Coronary artery (tissue), 2 donors: ENCODE measurements around the gene ABCC4.

Experiments
- DNase-seq: peaks from one replicate; pipeline ENCODE4 v3.0.0-alpha.2; 2017; ENCODE audit warnings: low spot score
- H3K27ac ChIP-seq, 2 donors: fragments of 200-600 bp; sonication (generic); one replicate each; pipeline ENCODE4 v1.5.1; 2016 to 2019
- H3K4me3 ChIP-seq: fragments of 200-600 bp; sonication (generic); 2 replicates; pipeline ENCODE4 v1.5.1; 2016; ENCODE audit warnings: mild to moderate bottlenecking, moderate library complexity
- TF ChIP-seq, protein P1 (sequence below): fragments of 200-600 bp; sonication (generic); IDR thresholded peaks from one replicate; pipeline ENCODE4 v1.5.1; 2019; ENCODE audit warnings: antibody characterized with exemption

ABCC4 gene

DNA sequence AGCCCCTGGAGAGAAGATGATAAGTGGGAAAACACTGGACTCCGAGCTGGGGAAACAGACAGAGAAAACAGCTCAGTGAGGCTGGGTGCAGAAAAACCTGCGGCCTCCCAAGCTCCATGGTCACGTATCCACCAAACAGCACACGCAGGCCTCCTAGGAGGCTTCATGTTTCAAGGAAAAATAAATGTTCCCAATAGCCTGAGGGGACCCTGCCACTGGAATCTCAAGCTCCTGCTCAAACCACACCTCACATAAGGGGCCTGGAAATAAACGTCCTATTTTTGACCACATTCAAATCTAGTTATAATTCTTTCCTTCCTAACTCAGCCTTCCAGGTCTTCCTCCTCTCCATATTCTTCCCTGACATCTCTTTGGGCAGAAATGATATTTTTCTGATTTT, 225.7 kb downstream of the ABCC4 start:
- DNase-seq, result no peak
- H3K27ac ChIP-seq, result no peak overlapping the region
- no peak overlapping the region for H3K4me3 ChIP-seq
- TF ChIP-seq, protein P1, sequence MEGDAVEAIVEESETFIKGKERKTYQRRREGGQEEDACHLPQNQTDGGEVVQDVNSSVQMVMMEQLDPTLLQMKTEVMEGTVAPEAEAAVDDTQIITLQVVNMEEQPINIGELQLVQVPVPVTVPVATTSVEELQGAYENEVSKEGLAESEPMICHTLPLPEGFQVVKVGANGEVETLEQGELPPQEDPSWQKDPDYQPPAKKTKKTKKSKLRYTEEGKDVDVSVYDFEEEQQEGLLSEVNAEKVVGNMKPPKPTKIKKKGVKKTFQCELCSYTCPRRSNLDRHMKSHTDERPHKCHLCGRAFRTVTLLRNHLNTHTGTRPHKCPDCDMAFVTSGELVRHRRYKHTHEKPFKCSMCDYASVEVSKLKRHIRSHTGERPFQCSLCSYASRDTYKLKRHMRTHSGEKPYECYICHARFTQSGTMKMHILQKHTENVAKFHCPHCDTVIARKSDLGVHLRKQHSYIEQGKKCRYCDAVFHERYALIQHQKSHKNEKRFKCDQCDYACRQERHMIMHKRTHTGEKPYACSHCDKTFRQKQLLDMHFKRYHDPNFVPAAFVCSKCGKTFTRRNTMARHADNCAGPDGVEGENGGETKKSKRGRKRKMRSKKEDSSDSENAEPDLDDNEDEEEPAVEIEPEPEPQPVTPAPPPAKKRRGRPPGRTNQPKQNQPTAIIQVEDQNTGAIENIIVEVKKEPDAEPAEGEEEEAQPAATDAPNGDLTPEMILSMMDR, result no peak

DNA sequence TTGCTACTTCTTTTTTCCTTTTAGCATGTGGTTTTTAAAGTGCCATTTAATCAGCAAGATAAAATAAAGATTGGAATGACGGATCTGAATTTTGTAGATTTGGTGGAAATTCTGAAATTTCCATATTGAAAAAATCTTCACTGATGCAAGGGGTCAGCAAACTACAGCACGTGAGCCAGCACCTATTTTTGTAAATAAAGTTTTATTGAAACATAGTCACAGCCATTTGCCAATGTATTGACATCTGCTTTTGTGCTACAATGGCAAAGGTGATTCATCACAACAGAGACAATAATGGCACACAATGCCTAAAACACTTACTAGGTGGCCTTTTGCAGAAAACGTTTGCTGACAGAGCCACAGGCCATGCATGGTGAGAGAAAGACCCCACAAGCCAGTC, 226.4 kb downstream of the ABCC4 start:
- Histone ChIP-seq H3K4me3 (no peak overlapping the region), H3K27ac (no peak overlapping the region)
- TF ChIP-seq, protein P1, result no peak
- DNase-seq, result no peak

DNA sequence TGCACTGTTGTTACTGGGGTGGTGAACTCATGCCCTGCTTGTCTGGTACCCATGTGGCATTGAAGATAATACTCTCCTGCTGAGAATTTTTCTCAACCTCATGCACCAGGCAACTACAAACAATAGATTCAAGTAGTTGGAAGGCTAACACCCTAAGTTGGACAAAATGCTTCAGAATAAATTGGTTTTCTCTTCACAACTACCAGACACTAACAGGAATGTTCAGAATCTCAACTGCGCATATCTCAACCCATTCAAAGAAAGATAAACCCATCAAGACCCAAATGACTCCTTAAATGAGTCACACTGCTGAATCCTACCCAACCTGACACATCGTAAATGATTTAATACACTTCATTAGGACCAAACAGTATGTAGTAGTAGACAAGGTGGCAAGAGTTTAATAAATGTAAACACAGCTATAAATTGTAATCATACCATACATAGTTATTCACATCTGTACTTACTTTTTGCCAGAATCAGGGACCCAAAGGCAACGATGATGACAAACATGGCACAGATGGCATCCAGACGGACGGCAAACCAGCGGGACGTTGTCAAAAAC, 227.4 kb downstream of the ABCC4 start:
- H3K4me3 ChIP-seq, result no peak overlapping the region
- DNase-seq, result no peak
- TF ChIP-seq, protein P1, result no peak
- H3K27ac ChIP-seq, result no peak overlapping the region

DNA sequence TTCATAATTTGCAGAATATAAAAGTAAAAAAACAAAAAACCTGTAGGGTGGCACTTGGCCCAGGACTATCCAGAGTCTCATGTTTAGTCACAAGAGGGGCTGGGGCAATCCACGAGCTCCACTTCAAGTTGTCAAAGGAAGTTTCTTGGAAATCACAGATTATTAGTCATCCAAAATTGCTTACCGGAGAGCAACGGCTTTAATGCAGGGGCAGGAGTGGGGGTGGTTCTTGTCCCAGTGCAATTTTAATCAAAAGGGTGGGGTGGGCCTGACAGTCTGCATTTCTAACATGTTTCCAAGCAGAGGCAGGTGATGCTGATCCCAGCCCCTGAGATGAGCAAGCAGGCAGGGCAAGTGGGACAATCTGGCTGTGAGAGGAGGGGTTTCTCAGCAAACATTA, 233.9 kb downstream of the ABCC4 start:
- Histone ChIP-seq H3K4me3 (no peak overlapping the region), H3K27ac (no peak overlapping the region)
- TF ChIP-seq, protein P1, result no peak
- DNase-seq, result no peak

DNA sequence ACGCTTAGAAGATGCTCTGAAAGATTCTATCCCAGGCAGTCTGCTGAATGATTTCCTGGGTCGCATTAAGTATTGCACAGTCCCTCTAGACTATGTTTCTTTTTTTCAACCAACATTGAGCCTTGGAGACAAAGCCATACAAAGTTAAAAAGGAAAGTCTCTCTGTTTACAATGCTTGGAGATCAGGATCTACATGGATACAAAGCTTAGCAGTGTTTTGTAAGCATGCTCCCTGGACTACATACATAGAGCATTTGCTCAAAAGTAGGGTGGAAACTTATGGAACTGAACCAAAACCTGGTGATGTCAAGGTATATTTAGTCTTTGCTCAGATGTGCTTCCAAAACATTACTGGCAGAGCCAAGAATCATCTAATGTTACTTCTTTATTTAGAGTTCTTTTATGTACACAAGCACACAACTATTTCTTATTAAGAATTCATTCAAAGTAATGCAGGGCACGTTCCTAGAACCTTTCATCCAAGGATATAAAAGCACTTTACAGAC, 241.2 kb downstream of the ABCC4 start:
- H3K27ac ChIP-seq, result no peak overlapping the region
- TF ChIP-seq, protein P1, result no peak
- no peak overlapping the region for H3K4me3 ChIP-seq
- DNase-seq, result no peak

DNA sequence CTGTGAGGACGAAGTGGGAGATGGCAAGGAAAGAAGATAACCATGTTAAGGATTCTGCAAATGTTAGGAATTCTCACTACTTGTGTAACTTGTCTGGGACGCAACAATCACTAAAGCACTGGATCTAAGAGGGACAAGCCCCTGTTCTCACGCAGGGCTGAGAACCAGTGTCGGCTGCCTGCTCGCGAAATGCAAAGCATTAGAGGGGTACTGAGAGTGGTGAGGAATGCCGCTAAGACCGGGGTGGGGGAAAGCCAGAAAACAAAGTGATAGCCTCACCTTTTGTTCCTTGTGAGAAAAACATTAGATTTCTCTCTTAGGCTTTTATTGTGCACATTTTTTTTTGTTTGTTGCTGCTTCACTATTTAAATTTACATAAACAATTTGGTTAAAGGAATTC, 241.9 kb downstream of the ABCC4 start:
- TF ChIP-seq, protein P1, result no peak
- DNase-seq, result no peak
- Histone ChIP-seq H3K27ac (no peak overlapping the region), H3K4me3 (no peak overlapping the region)

DNA sequence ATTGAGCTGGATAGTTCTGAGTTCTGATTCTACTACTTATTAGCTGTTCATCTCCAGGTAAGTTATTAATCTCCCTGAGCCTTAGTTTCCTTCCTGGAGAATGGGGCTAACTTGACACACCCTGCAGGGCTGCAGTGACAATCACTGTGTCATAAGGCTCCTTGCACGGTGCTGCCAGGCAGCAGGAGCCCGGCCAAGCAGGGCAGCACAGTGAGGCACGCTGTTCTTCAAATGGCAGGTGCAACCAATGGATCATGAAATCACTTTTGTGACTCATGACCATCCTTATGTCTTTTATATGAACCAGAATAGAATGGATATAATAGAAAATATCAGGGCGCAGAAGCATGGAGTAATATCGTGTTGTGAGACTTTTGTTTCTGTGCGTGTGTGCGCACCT, 242.6 kb downstream of the ABCC4 start:
- DNase-seq, result no peak
- TF ChIP-seq, protein P1, result no peak
- Histone ChIP-seq H3K27ac (no peak overlapping the region), H3K4me3 (no peak overlapping the region)
